ENCODE measurements around the gene CAMK2A. TPM values are rescaled to one million over a fixed set of nuclear protein-coding genes. Genes with fewer than 3 reads are reported as not detected.

Gene CAMK2A
- total and polyA plus RNA-seq, 11 donors: 3.2 to 26.0 (median 15.2) TPM

GRCh38 chr5:150211156-150212030 lies 78.2 kb downstream of the CAMK2A start:
- DNase-seq: no peak
- Histone ChIP-seq H3K27me3 (peaks cover 0 to 6% (median 0%) of the 10 kb centered on the region in 9 donors), H3K4me1 (peaks cover 0 to 35% (median 14%) of the 10 kb centered on the region in 12 donors), H3K36me3 (no peaks in the 10 kb centered on the region), H3K27ac (peak overlapping the region in 1 of 12 donors; percentile 19), H3K4me3 (no peak overlapping the region), H3K9me3 (no peaks in the 10 kb centered on the region)
- TF ChIP-seq CTCF (IDR thresholded peaks at IDR 0.05) (no peak), POLR2A (IDR thresholded peaks at IDR 0.05) (no peak)
- intact Hi-C loops (cut with DNase I): loop anchor here in 5 of 10 donors (10.0 kb wide), 4 partner anchors 187 to 577 kb away; no protein-coding TSS in a partner anchor
- WGBS, 4 donors: 80 to 85% (median 81%) methylated on average over 15 of the region's 15 CpGs
- no peak for ATAC-seq

- TF ChIP-seq POLR2A (IDR thresholded peaks at IDR 0.05) (no peak), CTCF (IDR thresholded peaks at IDR 0.05) (no peak)
- ATAC-seq (no peak), DNase-seq (no peak)
- H3K27ac ChIP-seq: no peak overlapping the region
- H3K4me1 ChIP-seq: peaks cover 0 to 28% (median 11%) of the 10 kb centered on the region in 12 donors
- H3K4me3 ChIP-seq: no peak overlapping the region
- no peaks in the 10 kb centered on the region for H3K36me3 ChIP-seq
- WGBS, 4 donors: 70 to 88% (median 81%) methylated on average over 4 to 6 of the region's 6 CpGs
- peaks cover 0 to 6% (median 0%) of the 10 kb centered on the region in 9 donors for H3K27me3 ChIP-seq
- intact Hi-C loops (cut with DNase I): loop anchor here in 5 of 10 donors (10.0 kb wide), 4 partner anchors 186 to 576 kb away; no protein-coding TSS in a partner anchor
- no peaks in the 10 kb centered on the region for H3K9me3 ChIP-seq
Measured at GRCh38 chr5:150210644-150211043, 78.9 kb downstream of the CAMK2A start.

- WGBS, 4 donors: 74 to 81% (median 76%) methylated on average over 17 to 21 of the region's 21 CpGs
- Histone ChIP-seq H3K4me3 (peak overlapping the region in 1 of 12 donors; percentile 12), H3K27me3 (peaks cover 0 to 6% (median 0%) of the 10 kb centered on the region in 9 donors), H3K4me1 (peaks cover 0 to 22% (median 7%) of the 10 kb centered on the region in 12 donors), H3K36me3 (no peaks in the 10 kb centered on the region), H3K9me3 (no peaks in the 10 kb centered on the region), H3K27ac (no peak overlapping the region)
- DNase-seq (no peak), ATAC-seq (peak in 1 of 4 donors; percentile 51)
- TF ChIP-seq POLR2A (IDR thresholded peaks at IDR 0.05) (no peak), CTCF (IDR thresholded peaks at IDR 0.05) (no peak)
- intact Hi-C loops (cut with DNase I): no loop called here
Measured at GRCh38 chr5:150209099-150209635, 80.4 kb downstream of the CAMK2A start.
